CD14-positive monocyte (primary cell): ENCODE measurements around the gene GON4L. TPM values are rescaled to one million over a fixed set of nuclear protein-coding genes. Genes with fewer than 3 reads are reported as not detected.
"Not testable (repeated sequence)": the region's sequence is repeated elsewhere in the genome, so short reads cannot be mapped to it uniquely, and the experiment has no call there.

Source experiments
- DNase-seq, 3 donors: peaks; one replicate each; pipeline ENCODE4 v3.0.0-alpha.2; 2011 to 2022
- H2AFZ ChIP-seq: 2 replicates; pipeline ENCODE4 v1.6.0; 2012; ENCODE audit warnings: mild to moderate bottlenecking, low read depth, low read length, inconsistent platforms; ENCODE audit not compliant: insufficient read depth, poor library complexity, severe bottlenecking
- H3K27ac ChIP-seq, 2 donors: 1 replicate in 1 of 2; 2 replicates in 1 of 2; pipeline ENCODE4 v1.5.1; 2012 to 2013; ENCODE audit warnings: low read length in 2 of 2, control low read depth in 1 of 2, inconsistent platforms in 1 of 2, low read depth in 1 of 2, mild to moderate bottlenecking in 1 of 2
- H3K27me3 ChIP-seq, 2 donors: one replicate each; pipeline versions ENCODE4 v1.6.0 to v1.6.1; 2011 to 2013; ENCODE audit warnings: low read length in 2 of 2; ENCODE audit not compliant: control insufficient read depth in 2 of 2, insufficient read depth in 2 of 2
- H3K36me3 ChIP-seq, 2 donors: replicated peaks in 1 of 2; 1 replicate in 1 of 2; 2 replicates in 1 of 2; pipeline versions ENCODE4 v1.5.1 to v1.6.1; 2012 to 2013; ENCODE audit warnings: low read length in 2 of 2, control low read depth in 1 of 2, inconsistent platforms in 1 of 2, mild to moderate bottlenecking in 1 of 2; ENCODE audit not compliant: insufficient read depth in 2 of 2, control insufficient read depth in 1 of 2
- H3K4me1 ChIP-seq, 2 donors: 1 replicate in 1 of 2; 2 replicates in 1 of 2; pipeline versions ENCODE4 v1.5.1 to v1.6.1; 2012 to 2013; ENCODE audit warnings: low read length in 2 of 2, control low read depth in 1 of 2, inconsistent platforms in 1 of 2, mild to moderate bottlenecking in 1 of 2, moderate library complexity in 1 of 2; ENCODE audit not compliant: insufficient read depth in 2 of 2, control insufficient read depth in 1 of 2
- H3K4me2 ChIP-seq: replicated peaks from 2 replicates; pipeline ENCODE3; 2012; ENCODE audit warnings: low read length, moderate library complexity, mild to moderate bottlenecking; ENCODE audit not compliant: poor library complexity, severe bottlenecking; ENCODE audit errors: extremely low read depth
- H3K4me3 ChIP-seq, 3 experiments: fragments of 200-600 bp in 1 of 3; sonication (generic) in 1 of 3; replicated peaks in 1 of 3; 1 replicate in 2 of 3; 2 replicates in 1 of 3; pipeline ENCODE4 v1.5.1; 2011 to 2013; ENCODE audit warnings: low read length in 3 of 3, mild to moderate bottlenecking in 3 of 3, control low read depth in 2 of 3, low read depth in 2 of 3, inconsistent platforms in 1 of 3, moderate library complexity in 1 of 3
- H3K79me2 ChIP-seq: 2 replicates; pipeline ENCODE4 v1.6.0; 2012; ENCODE audit warnings: mild to moderate bottlenecking, control low read depth, inconsistent platforms, low read length, moderate library complexity; ENCODE audit not compliant: insufficient read depth
- H3K9ac ChIP-seq: 2 replicates; pipeline ENCODE4 v1.6.0; 2017; ENCODE audit warnings: low read length, mild to moderate bottlenecking; ENCODE audit not compliant: insufficient read depth, poor library complexity, severe bottlenecking
- H3K9me3 ChIP-seq, 2 donors: replicated peaks in 1 of 2; 1 replicate in 1 of 2; 2 replicates in 1 of 2; pipeline versions ENCODE4 v1.5.1 to v1.6.1; 2012 to 2013; ENCODE audit warnings: low read length in 2 of 2, control low read depth in 1 of 2; ENCODE audit not compliant: control insufficient read depth in 1 of 2, insufficient read depth in 1 of 2
- H4K20me1 ChIP-seq: 2 replicates; pipeline ENCODE4 v1.6.0; 2012; ENCODE audit warnings: mild to moderate bottlenecking, low read length, control low read depth, moderate library complexity; ENCODE audit not compliant: insufficient read depth
- H3K27ac Mint-ChIP-seq, 7 donors: one replicate each; pipeline ENCODE4 v1.8.0; 2020; ENCODE audit warnings: mild to moderate bottlenecking in 7 of 7, mixed read lengths in 7 of 7, moderate library complexity in 6 of 7, inconsistent platforms in 2 of 7
- H3K27me3 Mint-ChIP-seq, 3 donors: one replicate each; pipeline ENCODE4 v1.8.0; 2021 to 2022; ENCODE audit warnings: low read depth in 3 of 3, mild to moderate bottlenecking in 3 of 3, mixed read lengths in 3 of 3, moderate library complexity in 3 of 3, inconsistent platforms in 1 of 3
- H3K36me3 Mint-ChIP-seq, 2 donors: one replicate each; pipeline ENCODE4 v1.8.0; 2020; ENCODE audit warnings: mixed read lengths in 2 of 2, inconsistent platforms in 1 of 2, mild to moderate bottlenecking in 1 of 2
- H3K4me1 Mint-ChIP-seq: one replicate; pipeline ENCODE4 v1.8.0; 2020; ENCODE audit warnings: mild to moderate bottlenecking, mixed read lengths
- H3K4me3 Mint-ChIP-seq, 2 donors: one replicate each; pipeline ENCODE4 v1.8.0; 2020; ENCODE audit warnings: mild to moderate bottlenecking in 2 of 2, mixed read lengths in 2 of 2, moderate library complexity in 1 of 2
- H3K9me3 Mint-ChIP-seq, 7 donors: one replicate each; pipeline ENCODE4 v1.8.0; 2020 to 2022; ENCODE audit warnings: mixed read lengths in 7 of 7, mild to moderate bottlenecking in 6 of 7, moderate library complexity in 6 of 7, inconsistent platforms in 2 of 7
- WGBS: methylation state at CpG from one replicate; pipeline ENCODE4 v1.1.5; 2013; ENCODE audit warnings: missing lambda C conversion rate; ENCODE audit not compliant: insufficient coverage; 5-methylcytosine and 5-hydroxymethylcytosine counted together
- intact Hi-C, 2 donors: fragments of 100-400 bp; cut with micrococcal nuclease; formaldehyde crosslinking; loops; one replicate each; pipeline versions ENCODE4 v1.15.0 to v1.15.1; 2023
- polyA plus RNA-seq, 3 donors: library from polyadenylated mRNA; depleted of rRNA in 1 of 3; unstranded in 2 of 3; stranded (reverse) in 1 of 3; fragments of 300-500 nt in 2 of 3; fragments of >200 nt in 1 of 3; fragmentation: Illumina TruSeq in 2 of 3; gene quantifications; 1 replicate in 2 of 3; 2 replicates in 1 of 3; pipeline ENCODE4 v1.2.3, GENCODE V29; 2012 to 2021
- TF ChIP-seq, protein P1 (sequence below): fragments of 200-600 bp; IDR thresholded peaks from one replicate; pipeline ENCODE4 v1.8.0; 2022; ENCODE audit warnings: antibody characterized with exemption, mild to moderate bottlenecking

Gene GON4L
- polyA plus RNA-seq, 3 donors: 8.5 to 39.5 (median 14.0) TPM

DNA sequence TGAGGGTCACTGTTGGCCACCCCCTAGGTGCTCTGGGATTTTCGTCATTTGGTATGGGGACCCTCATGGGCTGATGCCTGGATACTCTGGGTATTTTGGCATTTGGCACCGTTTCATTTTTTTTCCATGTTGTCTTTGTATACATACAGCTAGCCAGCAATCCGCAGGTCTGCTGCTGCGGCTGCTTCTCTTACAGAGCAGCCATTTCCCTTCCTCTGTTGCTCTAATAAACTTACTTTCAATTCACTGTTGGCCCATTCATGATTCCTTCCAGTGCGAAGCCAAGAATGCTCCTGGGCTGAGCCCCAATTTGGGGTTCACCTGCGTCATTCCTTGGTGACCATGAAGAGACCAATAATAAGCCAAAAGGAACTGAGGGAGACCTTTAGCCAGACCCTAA is 21.5 kb downstream of the GON4L start:
- no peak overlapping the region for H3K4me3 Mint-ChIP-seq
- 100% methylated on average over 3 of the region's 6 CpGs for WGBS
- H3K27me3 Mint-ChIP-seq: no peaks in the 10 kb centered on the region
- Histone ChIP-seq H2AFZ (no peak overlapping the region), H4K20me1 (peaks cover 39% of the 10 kb centered on the region), H3K9me3 (no peaks in the 10 kb centered on the region), H3K36me3 (peaks cover 8 to 31% of the 10 kb centered on the region in 2 donors), H3K4me1 (peaks cover 13 to 15% of the 10 kb centered on the region in 2 donors), H3K27me3 (no peaks in the 10 kb centered on the region), H3K79me2 (peaks cover 32% of the 10 kb centered on the region), H3K4me2 (no peak overlapping the region), H3K9ac (no peak overlapping the region), H3K4me3 (no peak overlapping the region), H3K27ac (no peak overlapping the region)
- intact Hi-C loops: no loop called here
- no peak for DNase-seq
- H3K27ac Mint-ChIP-seq: peak overlapping the region in 1 of 7 donors; percentile 36
- TF ChIP-seq, protein P1, sequence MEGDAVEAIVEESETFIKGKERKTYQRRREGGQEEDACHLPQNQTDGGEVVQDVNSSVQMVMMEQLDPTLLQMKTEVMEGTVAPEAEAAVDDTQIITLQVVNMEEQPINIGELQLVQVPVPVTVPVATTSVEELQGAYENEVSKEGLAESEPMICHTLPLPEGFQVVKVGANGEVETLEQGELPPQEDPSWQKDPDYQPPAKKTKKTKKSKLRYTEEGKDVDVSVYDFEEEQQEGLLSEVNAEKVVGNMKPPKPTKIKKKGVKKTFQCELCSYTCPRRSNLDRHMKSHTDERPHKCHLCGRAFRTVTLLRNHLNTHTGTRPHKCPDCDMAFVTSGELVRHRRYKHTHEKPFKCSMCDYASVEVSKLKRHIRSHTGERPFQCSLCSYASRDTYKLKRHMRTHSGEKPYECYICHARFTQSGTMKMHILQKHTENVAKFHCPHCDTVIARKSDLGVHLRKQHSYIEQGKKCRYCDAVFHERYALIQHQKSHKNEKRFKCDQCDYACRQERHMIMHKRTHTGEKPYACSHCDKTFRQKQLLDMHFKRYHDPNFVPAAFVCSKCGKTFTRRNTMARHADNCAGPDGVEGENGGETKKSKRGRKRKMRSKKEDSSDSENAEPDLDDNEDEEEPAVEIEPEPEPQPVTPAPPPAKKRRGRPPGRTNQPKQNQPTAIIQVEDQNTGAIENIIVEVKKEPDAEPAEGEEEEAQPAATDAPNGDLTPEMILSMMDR: no peak
- peaks cover 19 to 48% of the 10 kb centered on the region in 2 donors for H3K36me3 Mint-ChIP-seq
- peaks cover 0 to 1% (median 0%) of the 10 kb centered on the region in 7 donors for H3K9me3 Mint-ChIP-seq
- H3K4me1 Mint-ChIP-seq: peaks cover 13% of the 10 kb centered on the region

DNA sequence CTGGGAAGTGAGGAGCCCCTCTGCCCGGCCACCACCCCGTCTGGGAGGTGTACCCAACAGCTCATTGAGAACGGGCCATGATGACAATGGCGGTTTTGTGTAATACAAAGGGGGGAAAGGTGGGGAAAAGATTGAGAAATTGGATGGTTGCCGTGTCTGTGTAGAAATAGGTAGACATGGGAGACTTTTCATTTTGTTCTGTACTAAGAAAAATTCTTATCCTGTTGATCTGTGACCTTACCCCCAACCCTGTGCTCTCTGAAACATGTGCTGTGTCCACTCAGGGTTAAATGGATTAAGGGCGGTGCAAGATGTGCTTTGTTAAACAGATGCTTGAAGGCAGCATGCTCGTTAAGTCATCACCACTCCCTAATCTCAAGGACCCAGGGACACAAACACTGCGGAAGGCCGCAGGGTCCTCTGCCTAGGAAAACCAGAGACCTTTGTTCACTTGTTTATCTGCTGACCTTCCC is 22.1 kb downstream of the GON4L start:
- H3K4me2 ChIP-seq, H3K9me3 ChIP-seq, H2AFZ ChIP-seq, intact Hi-C loops, H3K9me3 Mint-ChIP-seq, H3K4me3 Mint-ChIP-seq, H3K4me3 ChIP-seq, H3K9ac ChIP-seq, H3K27me3 Mint-ChIP-seq, H3K27ac Mint-ChIP-seq, DNase-seq, H3K27me3 ChIP-seq, H3K27ac ChIP-seq: not testable (repeated sequence)
- peaks cover 13 to 15% of the 10 kb centered on the region in 2 donors for H3K4me1 ChIP-seq
- WGBS: 81% methylated on average over 3 of the region's 9 CpGs
- peaks cover 31% of the 10 kb centered on the region for H3K79me2 ChIP-seq
- H3K36me3 ChIP-seq: peaks cover 8 to 28% of the 10 kb centered on the region in 2 donors
- H3K4me1 Mint-ChIP-seq: peaks cover 13% of the 10 kb centered on the region
- H3K36me3 Mint-ChIP-seq: peaks cover 19 to 52% of the 10 kb centered on the region in 2 donors
- peaks cover 34% of the 10 kb centered on the region for H4K20me1 ChIP-seq
